Uterus (tissue), 4 donors: Measurements from ENCODE around the gene OSBPL7. TPM values are rescaled to one million over a fixed set of nuclear protein-coding genes. Genes with fewer than 3 reads are reported as not detected.

Source experiments
- DNase-seq, 2 donors: peaks; one replicate each; pipeline ENCODE4 v3.0.0-alpha.2; 2019 to 2020
- H3K27ac ChIP-seq, 2 donors: fragments of 200-600 bp; sonication (generic); 1 replicate in 1 of 2; 2 replicates in 1 of 2; pipeline ENCODE4 v1.5.1; 2016 to 2018
- H3K27me3 ChIP-seq, 2 donors: fragments of 200-600 bp; sonication (generic); one replicate each; pipeline ENCODE4 v1.5.1; 2018 to 2019; ENCODE audit warnings: control low read depth in 1 of 2
- H3K36me3 ChIP-seq, 2 donors: fragments of 200-600 bp; sonication (generic); one replicate each; pipeline ENCODE4 v1.5.1; 2019; ENCODE audit warnings: control low read depth in 1 of 2
- H3K4me1 ChIP-seq, 2 donors: fragments of 200-600 bp; sonication (generic); one replicate each; pipeline ENCODE4 v1.5.1; 2018 to 2019; ENCODE audit warnings: control low read depth in 1 of 2
- H3K4me3 ChIP-seq, 2 donors: fragments of 200-600 bp; sonication (generic); 1 replicate in 1 of 2; 2 replicates in 1 of 2; pipeline ENCODE4 v1.5.1; 2018 to 2019; ENCODE audit warnings: mild to moderate bottlenecking in 1 of 2
- H3K9me3 ChIP-seq, 2 donors: fragments of 200-600 bp; sonication (generic); one replicate each; pipeline ENCODE4 v1.5.1; 2019; ENCODE audit warnings: control low read depth in 1 of 2
- CTCF ChIP-seq, 4 experiments: fragments of 200-600 bp in 2 of 4; fragments of 450-650 bp in 2 of 4; sonication (generic) in 2 of 4; IDR thresholded peaks; one replicate each; pipeline ENCODE4 v1.5.1; 2016 to 2019; ENCODE audit warnings: antibody characterized with exemption in 4 of 4, mild to moderate bottlenecking in 2 of 4, moderate library complexity in 1 of 4
- POLR2A ChIP-seq, 2 donors: fragments of 450-650 bp; IDR thresholded peaks; one replicate each; pipeline ENCODE4 v1.6.1; 2016; ENCODE audit warnings: antibody characterized with exemption in 2 of 2, mild to moderate bottlenecking in 1 of 2, moderate library complexity in 1 of 2
- intact Hi-C: fragments of 100-400 bp; cut with DNase I; formaldehyde crosslinking; loops from one replicate; pipeline ENCODE4 v1.15.1; 2023; ENCODE audit warnings: low total_unique reads
- total RNA-seq, 4 donors: library from RNA; depleted of rRNA in 3 of 4; stranded (reverse); fragments of >200 nt in 3 of 4; gene quantifications; one replicate each; pipeline versions ENCODE4 v1.1.0 to v1.2.4, GENCODE V29; 2014 to 2023
- donor health status: DM: yes; HTN: yes; CAD: no.

Gene OSBPL7
- total RNA-seq, 4 donors from 2014 or later = 1.0 to 23.4 (median 10.7) TPM

- Histone ChIP-seq H3K27me3 (no peaks in the 10 kb centered on the region), H3K4me3 (no peak overlapping the region), H3K27ac (no peak overlapping the region), H3K9me3 (no peaks in the 10 kb centered on the region), H3K36me3 (no peaks in the 10 kb centered on the region), H3K4me1 (peaks cover 0 to 13% of the 10 kb centered on the region in 2 donors)
- intact Hi-C loops = no loop called here
- DNase-seq = no peak
- TF ChIP-seq POLR2A (IDR thresholded peaks at IDR 0.05) (no peak), CTCF (IDR thresholded peaks at IDR 0.05) (no peak)
Observed at GRCh38 chr17:47820033-47820789, 1.4 kb downstream of the OSBPL7 start.

GRCh38 chr17:47819475-47819874 is 2.1 kb downstream of the OSBPL7 start:
- Histone ChIP-seq H3K9me3 (no peaks in the 10 kb centered on the region), H3K36me3 (no peaks in the 10 kb centered on the region), H3K27ac (no peak overlapping the region), H3K27me3 (no peaks in the 10 kb centered on the region), H3K4me1 (peaks cover 0 to 13% of the 10 kb centered on the region in 2 donors), H3K4me3 (no peak overlapping the region)
- no peak for DNase-seq
- TF ChIP-seq POLR2A (IDR thresholded peaks at IDR 0.05) = no peak
- TF ChIP-seq CTCF (IDR thresholded peaks at IDR 0.05) = no peak
- intact Hi-C loops = no loop called here

- TF ChIP-seq POLR2A (IDR thresholded peaks at IDR 0.05) = no peak
- no peak for TF ChIP-seq CTCF (IDR thresholded peaks at IDR 0.05)
- intact Hi-C loops = no loop called here
- Histone ChIP-seq H3K4me1 (peaks cover 0 to 13% of the 10 kb centered on the region in 2 donors), H3K27ac (no peak overlapping the region), H3K36me3 (no peaks in the 10 kb centered on the region), H3K4me3 (no peak overlapping the region), H3K9me3 (no peaks in the 10 kb centered on the region), H3K27me3 (no peaks in the 10 kb centered on the region)
- DNase-seq = no peak
Observed at GRCh38 chr17:47818002-47818695, 3.4 kb downstream of the OSBPL7 start.

GRCh38 chr17:47816947-47817346 is 4.6 kb downstream of the OSBPL7 start:
- no peaks in the 10 kb centered on the region for H3K27me3 ChIP-seq
- no peak overlapping the region for H3K27ac ChIP-seq
- H3K36me3 ChIP-seq = no peaks in the 10 kb centered on the region
- DNase-seq = no peak
- no peak for TF ChIP-seq POLR2A (IDR thresholded peaks at IDR 0.05)
- TF ChIP-seq CTCF (IDR thresholded peaks at IDR 0.05) = no peak
- no peaks in the 10 kb centered on the region for H3K9me3 ChIP-seq
- peaks cover 0 to 8% of the 10 kb centered on the region in 2 donors for H3K4me1 ChIP-seq
- no peak overlapping the region for H3K4me3 ChIP-seq
- intact Hi-C loops = no loop called here

- TF ChIP-seq CTCF (IDR thresholded peaks at IDR 0.05) = no peak
- TF ChIP-seq POLR2A (IDR thresholded peaks at IDR 0.05) = no peak
- H3K36me3 ChIP-seq = no peaks in the 10 kb centered on the region
- DNase-seq = no peak
Observed at GRCh38 chr17:47816111-47816735, 5.4 kb downstream of the OSBPL7 start.

More at GRCh38 chr17:47816111-47816735, 5.4 kb downstream of the OSBPL7 start:
- Histone ChIP-seq H3K4me3 (no peak overlapping the region), H3K4me1 (peaks cover 0 to 7% of the 10 kb centered on the region in 2 donors), H3K27ac (no peak overlapping the region), H3K27me3 (no peaks in the 10 kb centered on the region), H3K9me3 (no peaks in the 10 kb centered on the region)
- intact Hi-C loops = no loop called here
